GM10847 (cell line): ENCODE results near the gene GNAI2.
A peak's percentile ranks its signal among the peaks of the same experiment; 100 is the strongest.

ENCODE experiments used
- POLR2A ChIP-seq: IDR thresholded peaks from 2 replicates; pipeline ENCODE4 v1.6.1; 2011; ENCODE audit not compliant: insufficient read length; ENCODE audit errors: extremely low read depth

The GNAI2 gene

DNA sequence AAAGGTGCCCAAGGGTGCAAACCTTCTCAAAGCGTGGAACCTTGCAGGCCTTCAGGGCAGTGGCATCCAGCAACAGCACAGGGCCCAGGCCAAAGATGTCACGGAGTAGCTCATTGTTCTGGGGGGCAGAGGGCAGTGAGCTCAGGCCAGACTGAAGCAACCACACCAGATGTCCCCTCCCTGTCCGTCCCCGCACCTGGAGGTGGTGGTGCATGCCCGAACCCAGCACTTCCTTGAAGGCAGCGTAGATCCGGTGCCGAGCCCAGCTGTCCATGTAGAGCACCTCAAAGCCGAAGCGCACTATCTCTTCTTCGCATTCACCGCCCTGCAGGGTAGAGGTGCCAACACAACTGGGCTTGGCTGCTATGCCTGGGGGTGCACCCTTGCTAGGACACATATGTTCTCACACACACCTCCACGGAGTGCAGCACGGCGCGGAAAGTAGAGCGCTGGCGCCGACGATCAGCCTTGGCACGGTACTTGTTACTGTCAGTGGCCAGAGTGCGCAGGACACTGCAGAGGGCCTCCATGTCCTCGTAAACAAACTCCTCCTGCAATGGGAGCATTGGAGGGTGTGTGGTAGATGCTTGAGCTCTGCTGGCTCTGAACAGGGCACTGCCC lies 52.5 kb downstream of the GNAI2 start:
- no peak for TF ChIP-seq POLR2A

DNA sequence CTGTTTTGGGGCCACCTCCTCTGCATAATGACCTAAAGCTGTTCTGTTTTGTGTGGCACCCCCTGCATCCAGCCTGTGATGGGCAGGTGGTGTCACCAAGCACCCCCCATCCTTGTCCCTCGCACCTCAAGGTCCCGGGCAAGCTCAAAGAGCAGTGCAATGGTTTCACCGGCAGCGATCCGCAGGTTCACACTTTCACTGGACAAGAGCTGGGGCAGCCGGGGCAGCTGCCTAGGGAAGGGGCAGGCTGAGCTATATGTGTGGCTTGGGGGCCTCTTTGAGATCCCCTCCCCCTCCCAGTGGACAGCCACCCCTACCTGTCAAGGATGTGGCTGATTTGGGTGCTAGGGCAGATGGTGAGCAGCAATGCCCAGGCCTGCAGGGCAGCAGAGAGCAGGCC lies 53.1 kb downstream of the GNAI2 start:
- no peak for TF ChIP-seq POLR2A

DNA sequence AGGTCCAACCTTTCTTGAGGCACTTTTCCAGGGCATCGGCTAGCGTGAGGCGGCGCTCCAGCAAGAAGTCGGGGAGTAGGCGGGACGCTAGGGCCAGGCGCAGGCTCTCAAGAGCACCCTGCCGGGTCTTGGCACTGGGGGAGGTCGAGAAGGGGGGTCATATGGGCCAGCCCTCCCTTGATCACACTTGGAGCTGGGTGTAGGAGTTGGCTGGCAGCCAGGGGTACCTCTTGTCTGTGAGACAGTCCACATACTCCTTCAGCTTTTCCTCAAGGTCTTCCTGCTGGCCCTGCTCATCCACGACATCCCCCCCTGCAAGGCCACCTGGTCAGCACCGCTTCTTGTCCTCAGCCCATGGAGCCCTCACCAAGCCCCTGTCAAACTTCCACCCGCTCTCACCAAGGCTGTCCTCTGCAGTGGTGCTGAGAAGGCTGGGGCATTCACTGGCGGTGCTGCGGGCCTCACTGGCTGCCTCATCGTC lies 54.2 kb downstream of the GNAI2 start:
- TF ChIP-seq POLR2A: no peak

DNA sequence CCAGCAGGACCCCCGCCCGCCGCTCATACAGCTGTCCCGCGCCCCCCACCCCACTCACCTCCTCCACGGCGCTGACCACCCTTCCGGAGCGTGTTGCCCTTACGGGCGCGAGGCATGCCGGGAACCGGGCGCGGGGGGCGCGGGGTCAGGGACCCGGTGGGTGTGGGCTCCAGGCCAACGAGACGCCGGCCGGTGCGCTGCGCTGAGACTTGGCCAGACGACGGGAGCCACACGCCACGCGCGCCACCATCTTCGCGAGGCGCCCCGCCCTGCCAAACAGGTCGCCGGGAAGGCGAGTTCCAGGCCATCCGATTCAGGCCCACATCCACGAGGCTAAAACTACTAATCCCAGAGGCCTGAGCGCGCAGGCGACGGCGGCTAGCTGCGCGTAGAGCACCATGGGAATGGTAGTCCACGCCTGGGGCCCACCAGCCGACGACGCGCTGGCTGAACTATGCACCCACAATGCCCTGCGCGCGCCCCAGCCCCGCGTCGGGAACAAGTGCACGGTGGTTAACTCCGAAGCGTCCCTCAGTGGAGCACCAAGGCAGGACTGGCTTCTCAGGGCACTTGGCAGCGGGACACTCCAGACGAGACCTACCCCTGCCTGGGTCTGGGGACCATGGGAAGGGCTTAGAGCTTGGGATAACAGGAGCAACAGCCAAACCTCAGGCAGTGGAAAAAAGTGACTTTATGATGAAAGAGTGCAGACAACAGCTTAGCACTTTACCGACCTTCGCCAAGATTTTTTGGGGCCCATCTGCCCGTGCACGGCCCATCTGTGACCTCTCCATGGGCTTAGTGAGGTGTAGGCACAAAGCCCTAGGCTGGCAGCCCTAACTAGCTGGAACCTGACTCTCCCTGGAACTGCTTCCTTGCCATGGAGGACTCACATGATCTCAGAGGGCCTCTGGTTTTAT lies 56.4 kb downstream of the GNAI2 start, which contains the start of gene IFRD2:
Gene IFRD2, minus strand, starts transcription at position 271 of the 920 bp plus-strand sequence. Its CDS starts 155 bp downstream, at position 116.
- TF ChIP-seq POLR2A: peak; percentile 34

DNA sequence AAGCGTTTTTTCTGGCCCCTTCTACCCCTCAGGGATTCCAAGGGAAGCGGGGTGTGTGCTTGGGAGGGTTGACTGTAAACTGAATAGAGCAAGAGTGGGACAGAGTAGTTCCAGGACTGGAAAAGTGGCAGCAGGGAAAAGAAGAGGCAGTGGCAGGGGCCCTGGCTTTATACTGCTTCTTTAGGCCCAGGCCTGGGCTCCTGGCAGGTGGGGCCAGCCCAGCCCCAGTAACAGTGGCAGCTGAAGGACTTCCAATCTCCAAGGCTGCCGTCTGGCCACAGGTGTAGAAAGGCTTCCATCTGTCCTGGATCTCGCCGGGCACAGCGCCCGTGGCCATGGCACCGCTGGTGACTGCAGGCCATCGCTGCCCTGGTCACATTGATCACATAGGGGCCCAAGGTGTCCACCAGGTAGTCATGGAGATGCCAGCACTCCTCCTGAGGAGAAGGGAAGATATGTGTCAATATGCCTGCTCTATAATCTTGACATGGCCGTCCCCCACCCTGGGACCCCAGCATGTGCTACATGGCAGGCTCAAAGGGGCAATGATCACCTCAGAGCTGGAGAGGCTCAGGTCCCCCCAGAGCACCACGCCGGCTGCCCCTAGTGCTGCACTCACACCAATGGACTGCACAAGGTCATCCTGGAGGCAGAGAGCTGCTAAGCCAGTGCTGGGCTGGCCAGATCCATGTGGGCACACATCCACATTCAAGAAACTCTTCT lies 57.2 kb downstream of the GNAI2 start:
- TF ChIP-seq POLR2A: no peak

DNA sequence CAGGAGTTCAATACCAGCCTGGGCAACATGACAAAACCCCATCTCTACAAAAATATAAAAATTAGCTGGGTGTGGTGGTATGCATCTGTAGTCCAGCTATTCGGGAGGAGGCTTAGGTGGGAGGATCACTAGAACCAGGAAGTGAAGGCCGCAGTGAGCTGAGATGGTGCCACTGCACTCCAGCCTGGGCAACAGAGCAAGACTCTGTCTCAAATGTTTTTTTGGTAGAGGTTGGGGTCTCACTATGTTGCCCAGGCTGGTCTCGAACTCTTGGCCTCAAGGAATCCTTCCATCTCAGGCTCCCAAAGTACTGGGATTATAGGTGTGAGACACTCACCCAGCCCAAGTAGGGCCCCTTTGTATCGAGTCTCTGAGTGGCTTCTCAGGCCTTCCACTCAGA lies 58.1 kb downstream of the GNAI2 start:
- no peak for TF ChIP-seq POLR2A

DNA sequence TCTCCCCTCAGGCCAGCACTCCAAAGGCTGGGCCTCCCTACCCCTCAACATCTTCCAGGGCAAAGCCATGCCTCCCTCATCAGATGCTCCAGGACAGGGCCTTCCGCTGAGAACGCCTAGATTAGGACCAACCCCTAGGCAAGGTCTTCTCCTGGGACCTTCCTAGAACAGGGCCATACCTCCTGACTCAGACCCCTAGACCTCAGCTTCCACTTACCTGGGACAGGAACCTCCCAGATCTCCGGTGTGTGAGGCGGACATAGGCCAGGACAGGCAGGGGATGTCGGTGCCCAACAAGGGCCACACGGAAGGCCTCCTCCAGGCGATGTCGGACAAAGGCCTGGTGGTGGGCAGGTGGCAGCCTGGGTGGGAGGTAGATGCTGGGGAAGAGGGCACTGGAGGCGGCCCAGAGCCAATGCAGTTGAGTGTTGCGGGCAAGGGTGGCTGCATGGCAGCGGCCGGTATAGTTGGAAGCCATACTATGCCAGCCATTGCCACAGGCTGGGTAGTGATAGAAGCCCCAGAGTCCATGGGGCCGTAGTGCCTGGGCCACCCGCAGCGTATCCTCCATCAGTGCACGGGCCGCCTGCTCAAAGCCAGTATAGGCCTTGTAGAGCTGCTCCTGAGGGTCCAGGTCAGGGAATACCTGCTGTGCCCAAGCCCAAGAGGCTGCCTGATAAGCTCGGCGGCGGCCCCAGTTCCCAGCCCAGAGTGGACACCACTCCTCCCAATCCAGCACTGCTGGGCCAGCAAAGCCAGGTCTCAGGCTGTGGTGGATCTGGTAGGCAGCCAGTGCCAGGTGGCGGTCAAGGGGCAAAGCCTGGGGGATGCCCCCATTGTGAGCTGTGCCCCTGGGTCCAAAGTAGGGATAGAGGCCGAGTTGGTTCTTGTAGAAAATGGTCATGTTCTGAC lies 58.7 kb downstream of the GNAI2 start:
- no peak for TF ChIP-seq POLR2A

DNA sequence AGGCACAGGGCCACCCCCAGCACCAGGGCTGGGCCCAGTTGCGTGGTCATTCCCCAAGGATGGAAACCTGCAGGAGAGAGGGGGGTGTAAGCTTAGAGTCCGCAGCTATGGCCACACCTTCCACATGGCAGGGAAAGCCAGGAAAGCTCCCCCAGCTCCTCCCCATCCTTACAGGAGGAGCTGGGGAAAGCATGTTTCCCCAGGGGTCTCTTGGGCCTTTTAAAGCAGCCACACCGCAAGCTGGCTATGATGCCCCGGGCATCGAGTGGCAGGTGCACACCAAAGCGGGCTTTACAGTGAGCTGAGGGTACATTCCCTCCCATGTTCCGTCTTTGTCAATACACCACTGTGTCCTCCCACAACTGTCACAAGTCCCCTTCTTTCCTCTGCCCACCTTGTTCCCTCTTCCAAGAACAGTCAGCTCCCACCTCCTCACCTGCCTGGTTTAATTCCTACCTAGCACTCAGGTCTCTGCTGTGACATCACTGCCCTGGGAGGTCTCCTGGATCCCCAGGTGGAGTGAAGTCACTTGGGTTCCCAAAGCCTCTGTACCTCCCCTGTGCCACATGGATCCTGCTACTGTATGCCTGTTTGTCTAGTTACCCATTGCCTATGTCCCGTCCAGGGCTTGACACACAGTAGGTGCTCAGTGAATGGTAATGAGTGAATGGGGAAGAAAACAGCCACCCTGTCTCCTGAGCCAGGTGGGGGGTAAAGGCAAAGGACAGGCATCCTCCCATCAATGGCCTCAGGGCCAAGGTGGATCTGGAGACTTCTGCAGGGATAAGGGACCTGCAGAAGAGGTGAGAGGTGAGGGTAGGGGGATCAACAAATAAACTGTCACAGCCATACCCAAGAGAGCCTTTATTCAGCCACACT lies 59.8 kb downstream of the GNAI2 start:
- no peak for TF ChIP-seq POLR2A

DNA sequence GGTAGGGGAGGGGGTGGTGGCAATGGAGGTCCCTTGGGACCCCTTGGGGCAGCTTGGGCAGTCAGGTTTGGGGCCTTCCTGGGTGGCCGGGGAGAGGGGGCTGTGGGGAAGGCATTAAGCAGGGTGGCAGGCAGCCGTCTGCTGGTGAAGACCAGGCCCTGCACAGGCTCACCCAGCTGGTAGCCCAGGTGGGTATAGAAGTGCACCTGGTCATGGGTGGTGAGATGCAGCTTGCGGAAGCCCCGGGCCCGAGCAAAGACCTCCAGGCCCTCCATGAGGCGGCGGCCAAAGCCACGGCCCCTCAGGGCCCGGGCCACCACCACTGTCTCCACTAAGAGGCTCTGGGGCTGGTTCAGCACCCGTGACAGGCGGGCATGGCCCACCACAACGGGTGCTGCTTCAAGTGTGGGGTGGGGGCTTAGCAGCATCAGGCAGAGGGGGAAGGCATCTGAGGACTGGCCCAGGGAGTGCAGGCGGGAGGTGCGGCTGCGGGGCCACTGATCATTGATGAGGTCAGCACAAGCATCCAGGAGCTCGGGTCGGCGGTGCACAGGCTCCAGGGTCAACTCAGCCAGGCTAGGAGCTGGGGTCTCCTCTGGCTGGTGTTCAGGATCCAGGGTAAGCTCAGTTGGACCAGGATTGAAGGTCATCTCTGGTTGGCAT lies 60.8 kb downstream of the GNAI2 start:
- TF ChIP-seq POLR2A: no peak

DNA sequence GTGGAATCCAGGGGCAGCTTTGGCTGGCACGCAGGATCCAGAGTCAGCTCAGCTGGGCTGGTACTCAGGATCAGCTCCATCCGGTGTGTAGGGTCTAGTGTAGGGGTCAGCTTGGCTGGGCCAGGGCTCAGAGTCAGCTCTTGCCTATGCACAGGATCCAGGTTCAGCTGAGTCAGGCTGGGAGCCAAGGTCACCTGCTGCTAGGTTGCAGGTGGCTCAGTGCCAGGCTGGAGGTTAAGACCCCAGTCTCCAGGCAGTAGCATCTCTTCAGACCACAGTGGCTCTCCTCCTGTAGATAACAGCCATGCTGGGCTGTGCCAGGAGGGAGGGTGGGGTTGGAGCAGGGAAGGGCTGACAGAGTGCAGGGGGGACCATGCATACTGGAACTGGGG lies 61.4 kb downstream of the GNAI2 start:
- TF ChIP-seq POLR2A: no peak

DNA sequence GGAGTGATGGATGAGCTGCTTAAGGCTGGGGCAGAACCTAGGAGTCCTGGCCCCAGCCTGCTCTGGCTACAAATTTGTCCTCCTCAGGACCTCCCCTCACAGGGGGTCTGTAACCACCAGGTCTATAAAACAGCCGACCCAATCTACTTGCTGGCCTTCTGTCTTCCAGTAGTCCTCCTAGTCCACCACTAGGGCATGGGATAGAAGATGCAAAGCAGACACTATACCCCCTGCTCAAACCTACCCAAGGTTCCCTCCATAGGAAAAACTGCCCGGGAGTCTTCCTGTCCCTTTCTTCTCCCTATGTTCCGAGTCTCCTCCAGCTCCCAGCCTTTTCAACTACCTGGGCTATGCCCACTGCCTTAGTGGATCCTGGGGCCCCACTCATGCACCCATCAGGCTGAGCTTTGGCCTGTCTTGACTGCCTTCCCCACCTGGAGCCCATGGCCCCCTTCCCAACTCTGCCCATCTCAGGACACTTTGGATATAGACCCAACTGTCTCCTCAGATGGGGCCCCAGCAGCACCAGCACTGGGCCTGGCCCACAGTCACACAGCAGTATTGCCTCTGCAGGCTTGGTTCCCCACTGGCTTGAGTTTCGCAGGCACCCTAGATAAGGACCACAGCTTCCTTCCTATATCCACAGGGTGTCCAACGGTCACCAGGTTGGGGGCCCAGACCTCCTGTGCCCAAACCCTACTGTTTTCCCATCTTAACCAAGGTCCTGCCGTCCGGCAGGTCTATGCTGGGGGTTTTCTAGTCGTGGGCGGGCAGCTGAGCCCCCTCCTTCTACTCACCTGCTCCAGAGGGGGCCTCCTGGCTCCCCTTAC lies 62.1 kb downstream of the GNAI2 start:
- TF ChIP-seq POLR2A: no peak

DNA sequence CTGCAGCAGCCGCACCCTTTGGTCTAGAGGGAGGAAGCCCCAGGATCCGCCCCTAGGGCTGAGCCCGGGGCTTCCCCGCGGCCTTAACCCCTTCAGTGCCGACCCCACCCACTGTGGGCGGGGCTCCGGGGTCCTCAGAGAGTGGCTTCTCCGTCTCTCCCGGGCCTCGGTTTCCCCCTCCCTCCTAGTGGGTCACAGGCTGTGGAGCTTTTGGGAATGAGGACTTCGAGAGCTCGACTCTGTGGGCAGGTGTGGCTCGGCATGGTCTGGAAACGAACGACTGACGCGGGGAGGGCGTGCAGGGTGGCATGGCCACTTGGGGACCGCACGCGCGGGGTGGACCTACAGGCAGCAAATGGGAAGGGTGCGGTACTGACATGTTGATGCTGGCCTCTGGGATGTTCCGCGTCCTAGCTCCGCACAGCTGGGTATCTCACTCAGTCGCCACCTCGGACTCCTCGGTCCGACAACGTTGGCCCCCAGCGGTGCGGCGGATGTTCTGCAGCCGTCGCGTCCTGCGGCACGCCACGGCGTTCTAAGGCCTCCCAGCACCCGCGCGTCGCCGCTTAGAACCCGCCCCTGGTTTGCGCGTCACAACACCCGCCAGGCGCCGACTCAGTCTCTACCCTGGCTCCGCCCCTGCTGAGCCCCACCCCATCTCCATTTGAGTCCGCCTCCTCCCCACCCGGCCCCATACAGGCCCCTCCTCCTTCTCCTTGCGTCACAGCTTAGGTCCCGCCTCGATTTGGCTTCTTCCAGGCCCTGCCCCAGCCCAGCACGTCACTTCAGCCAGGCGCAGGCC lies 63.0 kb downstream of the GNAI2 start, which contains the start of the genes HYAL3 and NAA80:
Gene HYAL3, minus strand, starts transcription at position 570 of the 802 bp plus-strand sequence. CDS start 3,803 bp downstream, outside the sequence.
Gene NAA80, minus strand, starts transcription at position 570 of the 802 bp plus-strand sequence. CDS start 1,942 bp downstream, outside the sequence.
- peak; percentile 95 for TF ChIP-seq POLR2A

DNA sequence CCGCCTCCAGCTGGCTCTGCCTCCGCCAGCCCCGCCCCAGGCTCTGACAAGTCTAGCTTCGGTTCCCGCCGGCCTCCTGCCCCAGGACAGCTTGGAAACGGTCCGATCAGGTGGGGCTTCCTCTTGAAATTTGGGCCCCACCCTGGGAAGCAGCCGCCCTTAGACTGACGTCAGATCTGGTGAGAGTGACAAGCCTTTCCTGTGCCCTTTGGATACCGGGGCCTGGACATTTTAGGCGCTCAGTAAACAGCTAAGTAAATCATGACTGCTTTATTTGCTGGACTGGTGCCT lies 63.6 kb downstream of the GNAI2 start:
- no peak for TF ChIP-seq POLR2A
